Measurements from ENCODE around the gene OR51I2.

OR51I2 gene, protein sequence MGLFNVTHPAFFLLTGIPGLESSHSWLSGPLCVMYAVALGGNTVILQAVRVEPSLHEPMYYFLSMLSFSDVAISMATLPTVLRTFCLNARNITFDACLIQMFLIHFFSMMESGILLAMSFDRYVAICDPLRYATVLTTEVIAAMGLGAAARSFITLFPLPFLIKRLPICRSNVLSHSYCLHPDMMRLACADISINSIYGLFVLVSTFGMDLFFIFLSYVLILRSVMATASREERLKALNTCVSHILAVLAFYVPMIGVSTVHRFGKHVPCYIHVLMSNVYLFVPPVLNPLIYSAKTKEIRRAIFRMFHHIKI

DNA sequence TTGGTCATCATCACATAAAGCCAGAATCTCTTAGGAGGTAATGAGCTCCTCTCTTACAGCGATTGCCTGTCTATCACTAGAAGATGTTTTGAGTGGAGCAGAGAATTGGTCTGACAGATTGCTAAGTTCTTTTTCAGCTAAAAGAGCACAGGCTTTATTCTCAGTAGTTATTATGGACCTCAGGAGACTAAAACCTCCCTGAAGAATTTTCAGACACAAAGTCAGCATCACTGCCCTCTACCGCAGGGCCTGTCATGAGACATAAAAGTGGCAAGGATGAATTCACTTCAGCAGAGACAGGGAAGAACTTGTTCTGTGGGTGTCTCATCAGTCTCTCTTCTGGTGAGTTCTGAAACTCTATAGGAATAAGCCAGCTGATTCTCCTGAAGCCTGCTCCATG, at the start of gene OR51I2:
OR51I2 (plus strand) TSS at position 301 of the 400 bp plus-strand sequence. CDS start 4,166 bp downstream, outside the sequence.
- in situ Hi-C loops (cut with HindIII; ENCODE audit: low sequenced_read_pairs), result no loop called here

DNA sequence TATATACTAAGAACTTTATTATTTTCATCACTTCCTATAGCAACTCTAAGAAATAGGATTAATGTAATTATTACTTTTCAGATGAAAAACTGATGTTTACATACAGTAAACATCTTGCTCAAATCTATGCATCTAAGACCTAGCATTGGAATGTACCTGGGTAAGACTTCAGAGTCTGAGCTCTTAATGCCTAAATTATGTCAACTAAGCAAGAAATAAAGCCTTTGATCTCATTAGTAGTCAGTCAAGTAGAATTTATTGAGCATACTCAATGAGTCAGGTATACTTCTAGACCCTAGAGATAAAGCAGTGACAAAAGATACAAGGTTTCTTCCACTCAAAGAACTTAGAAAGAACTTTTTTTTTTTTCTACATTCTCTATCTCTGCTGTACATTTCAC, 44.0 kb upstream of the OR51I2 start:
- in situ Hi-C loops (cut with HindIII; ENCODE audit: low sequenced_read_pairs), result no loop called here

DNA sequence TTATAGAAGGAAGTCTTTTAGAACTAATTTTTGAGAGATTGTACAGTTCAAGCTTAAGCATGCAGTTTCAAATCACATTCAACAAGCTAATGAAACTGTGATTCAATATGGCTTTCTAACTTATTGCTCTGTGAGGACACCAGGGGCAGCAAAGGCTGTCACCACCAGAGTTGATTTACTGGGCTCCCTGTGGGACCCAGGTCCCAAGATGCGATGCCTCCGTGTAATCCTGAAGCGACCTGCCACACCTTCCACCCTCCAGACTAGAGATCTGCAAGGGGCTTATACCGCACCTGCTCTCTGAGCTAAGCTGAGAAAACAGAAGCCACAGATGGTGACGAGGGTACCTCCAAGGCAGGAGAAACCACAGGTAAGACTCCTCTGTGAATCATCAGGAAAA, 28.1 kb upstream of the OR51I2 start:
- in situ Hi-C loops (cut with HindIII; ENCODE audit: low sequenced_read_pairs), result no loop called here

DNA sequence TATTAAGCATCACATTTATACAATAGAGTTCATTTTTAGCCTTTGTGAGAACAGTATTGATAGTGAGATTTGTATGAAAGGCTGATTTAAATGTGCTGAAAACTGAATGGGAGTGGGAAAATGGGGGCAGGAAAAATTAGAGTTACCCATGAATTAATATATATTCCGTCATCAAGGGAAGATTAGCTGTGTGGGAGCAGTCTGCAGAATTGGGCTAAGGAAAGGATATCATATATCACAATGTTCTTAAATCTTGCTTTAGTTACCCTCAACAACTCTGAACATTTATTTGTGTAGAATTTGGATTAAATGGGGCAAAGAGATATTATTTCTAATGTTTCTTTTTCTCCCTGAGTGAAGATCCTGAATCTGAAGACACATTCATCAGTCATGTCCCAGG, 27.3 kb upstream of the OR51I2 start, which contains the start of gene OR51Q1:
OR51Q1 (plus strand) TSS at position 301 of the 400 bp plus-strand sequence; CDS start at position 391, 90 bp downstream.
- in situ Hi-C loops (cut with HindIII; ENCODE audit: low sequenced_read_pairs), result no loop called here

DNA sequence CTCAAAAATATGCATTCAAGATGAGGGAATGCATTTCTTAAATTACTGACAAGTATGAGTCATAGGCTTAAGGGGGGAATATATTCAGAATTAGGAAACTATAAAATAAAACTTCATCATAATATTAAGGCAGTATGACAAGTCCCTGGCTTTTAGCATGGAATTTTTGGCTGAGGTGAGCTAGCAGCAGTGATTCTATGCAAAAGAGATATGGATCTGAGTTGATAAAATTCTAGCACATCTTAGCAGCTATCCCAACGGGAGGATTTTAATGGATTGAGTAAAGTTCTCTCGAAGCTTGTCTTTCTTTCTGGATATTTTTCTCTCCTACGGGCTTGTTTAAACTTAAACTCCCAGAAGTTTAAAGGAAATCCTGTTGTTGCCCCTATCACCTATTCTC, 26.0 kb upstream of the OR51I2 start:
- in situ Hi-C loops (cut with HindIII; ENCODE audit: low sequenced_read_pairs), result no loop called here

DNA sequence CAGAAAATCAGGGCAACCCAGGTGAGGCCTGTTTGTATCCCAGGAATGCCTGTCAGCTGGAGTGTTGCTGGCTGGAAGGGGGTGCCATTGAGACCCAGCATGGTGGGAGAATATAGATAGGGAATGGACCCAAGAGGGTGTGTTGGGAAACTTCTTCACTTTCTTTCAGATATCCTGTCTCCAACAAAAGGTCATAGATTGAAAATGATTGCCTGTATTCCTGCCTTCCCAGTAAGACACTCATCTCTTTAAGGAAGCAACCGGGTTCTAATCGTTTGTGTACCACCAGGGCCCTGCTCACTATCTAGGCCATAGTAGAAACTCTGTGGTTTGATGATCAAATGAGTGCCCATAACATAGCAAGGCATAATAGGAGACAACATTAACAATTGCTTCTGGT, 7.7 kb upstream of the OR51I2 start, which contains the start of gene OR51I1:
OR51I1 (minus strand) TSS at position 101 of the 400 bp plus-strand sequence; CDS start at position 101, 0 bp downstream.
- in situ Hi-C loops (cut with HindIII; ENCODE audit: low sequenced_read_pairs), result no loop called here

DNA sequence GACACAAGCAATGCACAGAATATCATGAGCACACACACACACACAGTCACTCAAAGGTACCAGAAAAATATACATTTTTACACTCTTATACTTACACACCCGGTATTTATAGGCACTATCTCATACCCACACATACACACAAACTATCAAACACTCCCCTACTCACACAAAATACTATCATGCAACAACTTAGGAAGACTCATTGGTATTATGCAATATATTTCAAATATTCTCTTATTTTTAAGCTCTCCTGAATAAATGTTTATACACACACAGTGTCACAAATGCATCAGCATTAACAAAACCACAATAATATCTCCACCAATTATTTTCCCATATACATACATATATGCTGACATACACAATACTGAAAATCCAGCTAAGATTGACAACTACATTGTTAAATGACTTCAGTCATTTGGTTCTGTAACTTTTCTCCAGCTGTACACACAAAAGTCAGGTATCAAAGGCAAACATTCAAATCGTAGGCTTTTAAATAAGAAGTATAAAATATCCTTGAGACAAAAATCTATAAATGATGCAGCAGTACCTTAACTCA, 5.2 kb upstream of the OR51I2 start:
- in situ Hi-C loops (cut with HindIII; ENCODE audit: low sequenced_read_pairs), result no loop called here

DNA sequence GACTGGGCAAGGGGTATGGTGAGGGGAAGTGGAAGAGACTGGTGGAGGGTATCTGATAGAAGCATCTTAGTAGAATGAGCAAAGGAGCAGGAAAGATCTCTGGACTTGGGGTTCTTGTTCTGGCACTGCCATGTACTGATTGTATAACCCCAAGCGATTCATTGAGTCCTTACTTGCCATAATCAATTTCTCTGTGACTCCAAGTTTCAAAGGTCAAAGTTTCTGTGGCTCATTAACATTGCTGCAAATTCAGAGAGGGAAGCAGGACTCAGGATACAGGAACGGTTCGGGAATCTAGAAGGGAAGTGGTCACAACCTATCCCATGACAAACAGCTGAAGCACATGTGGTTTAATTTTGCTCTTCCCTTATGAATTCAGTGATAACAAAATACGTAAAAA, 309 bp downstream of the OR51I2 start:
- in situ Hi-C loops (cut with HindIII; ENCODE audit: low sequenced_read_pairs), result no loop called here

DNA sequence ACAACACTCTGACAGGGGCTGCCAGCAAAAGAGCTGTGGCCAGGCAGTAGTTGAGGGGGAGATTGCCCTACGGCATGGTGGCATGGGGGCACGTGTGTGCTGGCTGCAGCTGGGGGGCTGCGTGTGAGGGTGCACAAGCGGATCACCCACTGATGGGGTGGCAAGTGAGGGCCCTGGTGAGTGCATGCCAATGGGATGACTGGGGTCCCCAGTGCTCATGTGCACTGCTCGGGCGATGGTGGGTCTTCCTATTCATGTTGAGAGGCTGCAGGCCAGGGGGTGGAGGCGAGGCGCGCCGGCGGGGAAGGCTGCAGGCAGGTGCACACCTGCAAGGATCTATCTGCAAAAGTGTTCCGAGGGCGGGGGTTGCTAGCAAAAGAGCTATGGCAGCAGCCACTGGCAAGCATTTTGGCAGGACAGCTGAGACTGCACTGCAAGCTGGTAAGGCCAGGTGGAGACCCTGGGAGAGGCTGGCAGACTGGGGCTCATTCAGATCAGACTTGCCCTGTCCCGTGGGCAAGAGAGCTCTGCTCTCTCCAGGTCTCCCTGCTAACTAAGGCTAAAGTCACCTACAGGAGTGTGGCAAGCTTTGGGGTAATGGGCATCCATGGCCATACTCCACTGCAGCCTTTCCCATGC, 12.0 kb downstream of the OR51I2 start:
- in situ Hi-C loops (cut with HindIII; ENCODE audit: low sequenced_read_pairs), result no loop called here

DNA sequence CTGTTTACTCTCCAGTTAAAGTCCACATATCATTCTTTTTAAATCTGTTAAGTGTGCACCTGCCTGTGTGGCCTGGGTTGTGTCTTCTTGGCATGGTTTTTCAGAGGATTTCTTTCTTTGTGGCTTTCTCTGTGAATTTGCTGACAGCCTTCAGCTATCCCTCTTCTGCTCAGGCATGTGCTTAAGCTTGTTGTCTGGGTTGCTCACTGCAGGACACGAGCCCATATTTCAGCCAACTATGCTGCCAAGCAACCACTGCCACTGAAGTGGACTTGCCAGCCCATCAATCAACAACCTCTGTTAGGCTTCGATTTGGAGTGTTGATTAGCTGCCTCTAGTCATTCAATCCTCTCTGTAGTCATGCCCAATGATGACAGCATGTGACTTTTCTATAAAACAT, 18.4 kb downstream of the OR51I2 start:
- in situ Hi-C loops (cut with HindIII; ENCODE audit: low sequenced_read_pairs), result no loop called here

DNA sequence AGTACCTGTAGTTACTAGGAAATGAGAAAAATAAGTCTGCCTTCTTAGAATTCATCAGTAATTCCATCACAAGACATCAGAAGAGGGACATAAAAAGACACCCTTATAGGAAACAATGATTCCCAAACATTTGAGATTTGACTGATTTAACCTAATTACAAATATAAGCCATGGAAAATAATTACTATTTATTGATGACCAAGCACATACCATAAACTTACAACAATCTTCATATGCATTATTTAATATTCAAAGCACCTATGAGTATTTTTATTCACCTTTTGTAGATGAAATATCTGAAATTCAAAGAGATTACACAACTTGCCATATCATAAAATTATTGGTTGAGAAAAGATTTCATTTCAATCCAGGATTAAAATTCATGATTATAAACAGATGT, 24.8 kb downstream of the OR51I2 start:
- in situ Hi-C loops (cut with HindIII; ENCODE audit: low sequenced_read_pairs), result no loop called here

DNA sequence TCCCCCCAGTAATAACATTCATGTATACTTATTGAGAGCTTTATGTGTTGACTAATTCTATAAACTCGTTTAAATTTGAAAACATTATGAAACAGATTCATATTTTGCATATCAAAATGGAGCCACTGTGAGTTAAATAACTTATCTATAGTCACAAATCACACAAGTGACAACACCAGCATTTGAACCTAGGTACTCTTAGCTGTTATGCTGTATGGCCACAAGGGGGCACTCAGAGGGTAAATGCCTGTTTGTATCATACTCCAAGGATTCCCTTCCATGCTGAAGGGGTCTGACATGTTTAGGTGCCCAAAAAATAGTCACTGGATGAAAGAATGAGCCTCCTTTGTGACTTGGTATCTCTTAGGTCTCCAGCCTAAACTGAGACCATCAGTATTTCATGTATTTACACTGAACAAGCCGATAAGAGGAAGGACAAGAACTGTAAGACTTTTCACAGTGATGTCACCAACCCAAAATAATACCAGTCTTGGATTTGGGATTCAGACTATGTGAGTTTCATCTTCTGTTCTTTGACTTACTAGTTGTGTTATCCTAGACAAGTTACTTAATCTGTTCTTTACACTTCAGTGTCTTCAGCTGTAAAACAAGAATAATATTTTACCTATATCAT, 27.2 kb downstream of the OR51I2 start:
- in situ Hi-C loops (cut with HindIII; ENCODE audit: low sequenced_read_pairs), result no loop called here

DNA sequence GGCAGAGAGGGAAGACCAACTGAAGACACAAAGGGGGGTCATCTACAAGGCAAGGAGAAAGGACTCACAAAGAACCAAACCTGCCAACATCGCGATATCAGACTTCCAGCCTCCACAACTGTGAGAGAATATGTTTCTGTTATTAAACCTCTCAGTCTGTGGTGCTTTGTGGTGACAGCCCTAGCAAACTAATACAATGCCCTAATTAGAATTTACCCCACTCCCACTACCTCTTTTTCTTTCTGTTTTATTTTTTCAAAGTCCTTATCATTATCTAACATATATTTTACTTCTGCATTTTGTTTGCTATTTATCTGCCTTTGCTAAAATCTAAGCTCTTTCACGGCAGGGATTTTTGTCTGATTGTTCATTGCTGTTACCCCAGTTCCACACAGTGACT, 36.9 kb downstream of the OR51I2 start:
- in situ Hi-C loops (cut with HindIII; ENCODE audit: low sequenced_read_pairs), result no loop called here

DNA sequence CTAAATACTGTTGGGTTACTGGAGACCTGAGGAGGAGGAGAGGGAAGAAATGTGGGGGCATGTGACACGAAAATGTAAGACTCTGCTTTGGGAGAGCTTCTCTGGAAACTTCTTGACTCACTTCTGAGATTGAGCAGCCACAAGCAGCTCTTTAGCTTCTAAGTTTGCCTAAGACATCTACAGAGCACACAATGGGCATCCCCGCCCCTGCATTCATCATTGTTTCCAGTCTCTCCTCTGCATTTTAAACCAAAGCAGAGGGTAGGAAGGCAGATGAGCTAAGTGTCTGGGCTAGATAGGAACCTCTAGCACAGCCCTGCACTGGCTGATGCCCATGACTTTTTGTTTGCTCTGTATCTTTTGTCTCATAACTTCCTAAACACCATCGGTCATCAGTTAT, 37.3 kb downstream of the OR51I2 start:
- in situ Hi-C loops (cut with HindIII; ENCODE audit: low sequenced_read_pairs), result no loop called here

DNA sequence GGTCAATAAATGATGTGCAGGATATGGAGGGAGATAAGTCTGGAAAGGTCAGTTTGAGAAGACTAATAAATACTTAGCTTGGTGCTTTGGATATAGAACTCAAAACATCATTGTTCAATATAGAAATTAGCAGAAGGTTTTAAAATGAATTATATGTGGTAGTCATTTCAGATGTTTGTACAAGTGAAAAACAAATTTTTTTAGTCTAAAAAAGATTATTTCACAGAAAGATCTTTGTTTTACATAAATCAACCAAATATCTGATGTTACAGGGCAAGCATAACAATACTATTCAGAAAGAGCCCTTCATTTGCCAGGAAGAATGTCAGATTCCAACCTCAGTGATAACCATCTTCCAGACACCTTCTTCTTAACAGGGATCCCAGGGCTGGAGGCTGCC, 39.3 kb downstream of the OR51I2 start, which contains the start of gene OR52D1:
OR52D1 (plus strand) TSS at position 301 of the 400 bp plus-strand sequence; CDS start at position 323, 22 bp downstream.
- in situ Hi-C loops (cut with HindIII; ENCODE audit: low sequenced_read_pairs), result no loop called here

DNA sequence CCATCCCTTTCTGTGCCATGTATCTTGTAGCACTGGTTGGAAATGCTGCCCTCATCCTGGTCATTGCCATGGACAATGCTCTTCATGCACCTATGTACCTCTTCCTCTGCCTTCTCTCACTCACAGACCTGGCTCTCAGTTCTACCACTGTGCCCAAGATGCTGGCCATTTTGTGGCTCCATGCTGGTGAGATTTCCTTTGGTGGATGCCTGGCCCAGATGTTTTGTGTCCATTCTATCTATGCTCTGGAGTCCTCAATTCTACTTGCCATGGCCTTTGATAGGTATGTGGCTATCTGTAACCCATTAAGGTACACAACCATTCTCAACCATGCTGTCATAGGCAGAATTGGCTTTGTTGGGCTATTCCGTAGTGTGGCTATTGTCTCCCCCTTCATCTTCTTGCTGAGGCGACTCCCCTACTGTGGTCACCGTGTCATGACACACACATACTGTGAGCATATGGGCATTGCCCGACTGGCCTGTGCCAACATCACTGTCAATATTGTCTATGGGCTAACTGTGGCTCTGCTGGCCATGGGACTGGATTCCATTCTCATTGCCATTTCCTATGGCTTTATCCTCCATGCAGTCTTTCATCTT, 39.8 kb downstream of the OR51I2 start:
- in situ Hi-C loops (cut with HindIII; ENCODE audit: low sequenced_read_pairs), result no loop called here

DNA sequence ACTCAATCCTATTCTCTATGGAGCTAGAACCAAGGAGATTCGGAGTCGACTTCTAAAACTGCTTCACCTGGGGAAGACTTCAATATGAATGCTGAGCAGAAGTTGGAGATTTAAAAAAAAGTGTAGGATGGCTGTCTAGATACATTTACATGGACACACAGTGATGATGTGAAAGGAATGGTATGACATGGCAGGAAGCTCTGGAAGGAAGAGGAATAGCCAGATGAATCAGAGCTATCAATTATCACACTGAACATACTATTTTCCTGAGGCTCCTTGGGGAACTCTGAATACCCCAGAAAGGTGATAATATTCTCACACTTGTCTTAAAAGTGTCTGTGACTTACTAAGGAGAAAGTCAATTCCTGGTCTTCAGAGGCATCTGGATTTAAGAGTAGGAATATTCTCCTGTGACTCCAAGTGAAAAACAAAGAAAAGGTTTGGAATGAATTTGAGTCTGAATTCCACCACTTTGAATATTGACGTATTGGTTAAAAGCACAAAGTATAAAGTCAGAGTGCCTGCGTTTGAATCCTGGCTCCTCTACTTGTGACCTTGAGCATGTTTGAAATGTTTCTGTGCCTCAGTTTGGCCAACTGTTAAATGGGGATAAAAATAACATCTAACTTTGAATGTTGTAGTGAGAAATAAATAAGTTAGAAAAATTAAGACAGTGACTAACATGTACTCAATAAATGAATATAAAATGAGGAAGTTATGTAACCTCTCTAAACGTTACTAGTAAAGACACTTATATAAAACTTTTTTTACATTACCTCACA, 40.6 kb downstream of the OR51I2 start:
- in situ Hi-C loops (cut with HindIII; ENCODE audit: low sequenced_read_pairs), result no loop called here

DNA sequence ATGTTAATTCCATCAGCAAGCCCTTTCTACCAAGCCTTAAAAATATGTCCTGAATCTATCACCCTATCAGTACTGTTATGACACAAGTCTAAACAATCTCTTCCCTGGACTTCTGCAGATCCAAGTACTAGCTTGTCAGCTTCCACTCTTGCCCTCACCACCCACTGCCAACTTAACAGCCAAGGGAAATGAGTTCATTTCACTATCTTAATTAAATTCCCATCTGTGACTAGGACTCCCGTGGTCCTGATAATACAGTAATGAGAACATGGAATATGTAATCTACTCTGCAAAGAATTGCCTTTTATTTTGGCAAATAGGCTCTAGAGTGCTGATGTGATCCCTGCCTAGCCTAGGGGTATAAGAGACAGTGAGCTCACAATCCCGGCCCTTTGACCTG, 50.5 kb downstream of the OR51I2 start:
- in situ Hi-C loops (cut with HindIII; ENCODE audit: low sequenced_read_pairs), result no loop called here

DNA sequence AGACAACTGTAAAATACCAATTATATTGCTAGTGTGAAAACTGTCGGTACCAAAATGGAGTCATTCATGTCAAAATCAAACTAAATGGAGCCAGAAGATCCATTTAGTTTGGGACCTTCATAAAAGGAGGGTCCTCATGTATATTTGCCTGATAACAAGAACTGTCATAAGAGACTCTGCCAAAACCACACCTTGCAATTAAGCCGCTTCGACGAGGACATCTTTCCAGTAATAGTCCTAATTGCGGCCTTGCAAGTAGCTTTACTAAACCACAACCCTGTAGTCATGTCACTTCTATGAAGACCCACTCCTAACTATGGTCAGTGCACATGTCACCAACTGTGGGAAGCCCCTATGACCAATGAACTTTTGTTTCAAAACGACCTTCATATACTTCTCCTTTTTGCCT, 51.3 kb downstream of the OR51I2 start:
- in situ Hi-C loops (cut with HindIII; ENCODE audit: low sequenced_read_pairs), result no loop called here

DNA sequence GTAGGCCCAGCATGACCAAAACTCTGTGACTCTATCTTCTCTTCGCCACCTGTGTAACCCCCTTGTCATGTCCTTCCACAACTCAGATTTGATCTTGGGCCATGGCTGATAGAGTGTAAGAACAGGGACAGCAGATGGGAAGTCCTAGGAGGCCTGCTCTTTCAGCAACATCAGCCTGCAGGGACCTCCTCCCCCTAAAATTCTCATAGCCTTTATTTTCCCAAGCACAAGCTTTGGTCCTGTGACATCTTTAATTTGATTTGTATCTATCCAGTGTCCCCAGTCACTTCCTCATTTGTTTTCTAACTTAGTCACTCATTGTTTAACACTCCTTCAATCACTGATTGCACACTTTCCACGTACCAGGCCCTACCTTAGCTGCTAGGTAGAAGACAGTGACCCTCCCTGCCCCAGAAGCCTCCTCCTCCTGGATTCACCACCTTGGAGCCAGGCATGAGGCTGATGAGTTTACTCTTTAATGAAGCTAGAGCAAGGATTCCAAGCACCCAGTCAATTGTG, 55.3 kb downstream of the OR51I2 start:
- in situ Hi-C loops (cut with HindIII; ENCODE audit: low sequenced_read_pairs), result no loop called here
